A549 (cell line): ENCODE measurements around the gene ZNF750. TPM values are rescaled to one million over a fixed set of nuclear protein-coding genes. Genes with fewer than 3 reads are reported as not detected.

Experiments
- ATAC-seq, 2 experiments: fragments of 200-7000 bp in 1 of 2; fragments of >200 bp in 1 of 2; cut with Nextera tagmentation in 1 of 2; cut with Tn5 transposase in 1 of 2; 3 replicates each; pipeline versions ENCODE4 v1.8.0 to v1.9.1; 2018 to 2020; ENCODE audit warnings: mild to moderate bottlenecking in 1 of 2, moderate library complexity in 1 of 2
- CTCF ChIA-PET: fragments of 300-600 bp; sonication (Branson Sonifier 250); formaldehyde crosslinking; extraction: SDS; loops from one replicate; lab custom pipeline; 2021; ENCODE audit warnings: antibody characterized with exemption, inconsistent platforms; lab: Yijun Ruan, JAX
- POLR2A ChIA-PET: fragments of 350-600 bp; formaldehyde crosslinking; extraction: SDS; loops from one replicate; lab custom pipeline; 2021; ENCODE audit warnings: antibody characterized with exemption, inconsistent platforms; lab: Yijun Ruan, JAX
- DNase-seq, 2 experiments: peaks; one replicate each; pipeline versions ENCODE4 v3.0.0 to v3.0.0-alpha.2; 2011 to 2016; ENCODE audit warnings: low read depth in 1 of 2, low spot score in 1 of 2
- FAIRE-seq: peaks from 2 replicates; lab custom pipeline; 2011; peaks lifted over from hg19 to GRCh38; lab: Jason Lieb, UNC
- H3K27ac ChIP-seq, 2 experiments: fragments of >200 bp; sonication (Bioruptor Twin); formaldehyde crosslinking; 3 replicates each; pipeline ENCODE4 v1.5.1; 2016 to 2017
- H3K4me1 ChIP-seq: fragments of >200 bp; sonication (Bioruptor Twin); formaldehyde crosslinking; 3 replicates; pipeline ENCODE4 v1.6.1; 2016
- H3K4me2 ChIP-seq: fragments of >200 bp; sonication (Bioruptor Twin); formaldehyde crosslinking; 3 replicates; pipeline ENCODE4 v1.6.1; 2016
- H3K4me3 ChIP-seq: fragments of >200 bp; sonication (Bioruptor Twin); formaldehyde crosslinking; 3 replicates; pipeline ENCODE4 v1.5.1; 2016
- H3K9me3 ChIP-seq: fragments of >200 bp; sonication (Bioruptor Twin); formaldehyde crosslinking; 3 replicates; pipeline ENCODE4 v1.6.1; 2016
- CHD4 ChIP-seq: fragments of 200-600 bp; sonication (generic); IDR thresholded peaks from 2 replicates; pipeline ENCODE4 v1.6.1; 2016; ENCODE audit warnings: antibody characterized with exemption, mild to moderate bottlenecking, borderline replicate concordance
- EHMT2 ChIP-seq: fragments of 200-600 bp; sonication (generic); IDR thresholded peaks from 2 replicates; pipeline ENCODE4 v1.6.1; 2016; ENCODE audit warnings: antibody characterized with exemption, low read depth, mild to moderate bottlenecking, moderate library complexity
- ESRRA ChIP-seq: fragments of 150-350 bp; IDR thresholded peaks from 2 replicates; pipeline ENCODE4 v1.6.1; 2014; ENCODE audit warnings: mild to moderate bottlenecking, low read length, borderline replicate concordance
- FOSL2 ChIP-seq, 2 experiments: fragments of 450-650 bp in 1 of 2; fragments of >200 bp in 1 of 2; sonication (Bioruptor Twin) in 1 of 2; formaldehyde crosslinking; IDR thresholded peaks; 2 replicates each; pipeline versions ENCODE4 v1.5.0 to v1.6.1; 2016 to 2020; ENCODE audit warnings: mild to moderate bottlenecking in 1 of 2, moderate library complexity in 1 of 2
- FOXS1 ChIP-seq: fragments of 250-450 bp; sonication (Bioruptor Pico); IDR thresholded peaks from 2 replicates; pipeline ENCODE4 v1.5.0; 2020; ENCODE audit warnings: mild to moderate bottlenecking, moderate library complexity
- HDAC2 ChIP-seq: fragments of 200-600 bp; sonication (generic); IDR thresholded peaks from 2 replicates; pipeline ENCODE4 v1.6.1; 2016
- JUNB ChIP-seq: fragments of >200 bp; sonication (Bioruptor Twin); formaldehyde crosslinking; IDR thresholded peaks from 2 replicates; pipeline ENCODE4 v1.6.1; 2016
- MAX ChIP-seq: IDR thresholded peaks from 2 replicates; pipeline ENCODE4 v1.6.1; 2012
- NR3C1 ChIP-seq: fragments of >200 bp; sonication (Bioruptor Twin); formaldehyde crosslinking; IDR thresholded peaks from 3 replicates; pipeline ENCODE4 v1.6.1; 2017
- POLR2A ChIP-seq: IDR thresholded peaks from 2 replicates; pipeline ENCODE4 v1.6.1; 2012; ENCODE audit warnings: mild to moderate bottlenecking, low read length
- POLR2AphosphoS2 ChIP-seq: conservative IDR thresholded peaks from 2 replicates; pipeline ENCODE4 v1.6.1; 2012; ENCODE audit warnings: low read length, improper control_type of control experiment, inconsistent platforms
- RAD21 ChIP-seq, 2 experiments: fragments of >200 bp in 1 of 2; sonication (Bioruptor Twin) in 1 of 2; formaldehyde crosslinking in 1 of 2; IDR thresholded peaks in 1 of 2; conservative IDR thresholded peaks in 1 of 2; 2 replicates in 1 of 2; 3 replicates in 1 of 2; pipeline ENCODE4 v1.6.1; 2012 to 2018; ENCODE audit warnings: inconsistent platforms in 1 of 2
- RARB ChIP-seq: fragments of 250-450 bp; sonication (Bioruptor Pico); IDR thresholded peaks from 2 replicates; pipeline ENCODE4 v1.8.0; 2021; ENCODE audit warnings: mild to moderate bottlenecking, moderate library complexity
- RNF2 ChIP-seq: fragments of 200-600 bp; sonication (generic); IDR thresholded peaks from 2 replicates; pipeline ENCODE4 v1.6.1; 2016; ENCODE audit warnings: low read depth, mild to moderate bottlenecking, antibody characterized with exemption, moderate library complexity, borderline replicate concordance
- SMC3 ChIP-seq: fragments of >200 bp; sonication (Bioruptor Twin); formaldehyde crosslinking; IDR thresholded peaks from 3 replicates; pipeline ENCODE4 v1.6.1; 2018; ENCODE audit warnings: inconsistent platforms
- USF2 ChIP-seq: fragments of 450-650 bp; IDR thresholded peaks from 2 replicates; pipeline ENCODE4 v1.6.1; 2014; ENCODE audit warnings: antibody characterized with exemption
- ZC3H11A ChIP-seq: fragments of 450-650 bp; IDR thresholded peaks from 2 replicates; pipeline ENCODE4 v1.6.1; 2014; ENCODE audit warnings: antibody characterized with exemption, mild to moderate bottlenecking
- ZNF302 ChIP-seq: fragments of 250-450 bp; sonication (Bioruptor Pico); IDR thresholded peaks from 2 replicates; pipeline ENCODE4 v1.9.0; 2021; ENCODE audit warnings: inconsistent platforms, mild to moderate bottlenecking, moderate library complexity
- WGBS: methylation state at CpG from one replicate; pipeline ENCODE4 v1.1.6; 2017; ENCODE audit errors: missing lambda C conversion rate; 5-methylcytosine and 5-hydroxymethylcytosine counted together
- polyA plus RNA-seq, 4 experiments: library from polyadenylated mRNA; depleted of rRNA in 3 of 4; stranded (reverse); fragments of >200 nt; fragmentation: RNase III in 1 of 4; extraction: RNeasy Plus Mini Kit Qiagen cat#74134 plus additional on column Dnase treatment in 1 of 4; gene quantifications; 2 replicates in 3 of 4; 3 replicates in 1 of 4; pipeline ENCODE4 v1.2.3, GENCODE V29; 2011 to 2017
- TF ChIP-seq, protein P1 (sequence below): fragments of 250-450 bp; sonication (Bioruptor Pico); IDR thresholded peaks from 2 replicates; pipeline ENCODE4 v1.5.0; 2021; ENCODE audit warnings: mild to moderate bottlenecking, moderate library complexity, borderline replicate concordance
- TF ChIP-seq, protein P2 (sequence below): fragments of 200-600 bp; sonication (generic); IDR thresholded peaks from 2 replicates; pipeline ENCODE4 v1.6.1; 2016; ENCODE audit warnings: antibody characterized with exemption, mild to moderate bottlenecking, moderate library complexity

The ZNF750 gene
- polyA plus RNA-seq, 2 of the 4 experiments (the other 2 are of a cell fraction) = not detected

- no peak for FAIRE-seq
- ChIA-PET POLR2A (no interaction called here), CTCF (interaction anchor here (0.7 to 0.9 kb wide), 2 partner anchors 8 to 50 kb away, joined by 3 to 4 read pairs; no protein-coding TSS in a partner anchor)
- no peak overlapping the region for H3K4me2 ChIP-seq
- TF ChIP-seq RAD21 (conservative IDR thresholded peaks at IDR 0.05 in 1 of 2, IDR thresholded peaks at IDR 0.05 in 1 of 2) (no peak), MAX (no peak)
- no peak overlapping the region for H3K4me3 ChIP-seq
- H3K27ac ChIP-seq = no peak overlapping the region
- H3K9me3 ChIP-seq = no peaks in the 10 kb centered on the region
- no peak for DNase-seq
- no peaks in the 10 kb centered on the region for H3K4me1 ChIP-seq
- 92% methylated on average over 20 of the region's 20 CpGs for WGBS
- ATAC-seq = no peak
Observed at GRCh38 chr17:82832411-82832810, 7.4 kb downstream of the ZNF750 start.

- ATAC-seq = 0 out of 6 replicates have a peak, but pooled peaks of 1 of the 2 experiments have one; percentile 23
- 89% methylated on average over 18 of the region's 18 CpGs for WGBS
- Histone ChIP-seq H3K4me2 (no peak overlapping the region), H3K4me1 (no peaks in the 10 kb centered on the region), H3K27ac (no peak overlapping the region), H3K4me3 (no peak overlapping the region), H3K9me3 (no peaks in the 10 kb centered on the region)
- no peak for FAIRE-seq
- TF ChIP-seq, protein P1, sequence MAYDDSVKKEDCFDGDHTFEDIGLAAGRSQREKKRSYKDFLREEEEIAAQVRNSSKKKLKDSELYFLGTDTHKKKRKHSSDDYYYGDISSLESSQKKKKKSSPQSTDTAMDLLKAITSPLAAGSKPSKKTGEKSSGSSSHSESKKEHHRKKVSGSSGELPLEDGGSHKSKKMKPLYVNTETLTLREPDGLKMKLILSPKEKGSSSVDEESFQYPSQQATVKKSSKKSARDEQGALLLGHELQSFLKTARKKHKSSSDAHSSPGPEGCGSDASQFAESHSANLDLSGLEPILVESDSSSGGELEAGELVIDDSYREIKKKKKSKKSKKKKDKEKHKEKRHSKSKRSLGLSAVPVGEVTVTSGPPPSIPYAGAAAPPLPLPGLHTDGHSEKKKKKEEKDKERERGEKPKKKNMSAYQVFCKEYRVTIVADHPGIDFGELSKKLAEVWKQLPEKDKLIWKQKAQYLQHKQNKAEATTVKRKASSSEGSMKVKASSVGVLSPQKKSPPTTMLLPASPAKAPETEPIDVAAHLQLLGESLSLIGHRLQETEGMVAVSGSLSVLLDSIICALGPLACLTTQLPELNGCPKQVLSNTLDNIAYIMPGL = no peak
- TF ChIP-seq ESRRA (no peak), USF2 (no peak)
- no peak for DNase-seq
- CTCF ChIA-PET = interaction anchor here (0.7 to 0.9 kb wide), 2 partner anchors 9 to 50 kb away, joined by 3 to 4 read pairs; no protein-coding TSS in a partner anchor
- POLR2A ChIA-PET = no interaction called here
Observed at GRCh38 chr17:82831818-82832200, 8.0 kb downstream of the ZNF750 start.

DNA sequence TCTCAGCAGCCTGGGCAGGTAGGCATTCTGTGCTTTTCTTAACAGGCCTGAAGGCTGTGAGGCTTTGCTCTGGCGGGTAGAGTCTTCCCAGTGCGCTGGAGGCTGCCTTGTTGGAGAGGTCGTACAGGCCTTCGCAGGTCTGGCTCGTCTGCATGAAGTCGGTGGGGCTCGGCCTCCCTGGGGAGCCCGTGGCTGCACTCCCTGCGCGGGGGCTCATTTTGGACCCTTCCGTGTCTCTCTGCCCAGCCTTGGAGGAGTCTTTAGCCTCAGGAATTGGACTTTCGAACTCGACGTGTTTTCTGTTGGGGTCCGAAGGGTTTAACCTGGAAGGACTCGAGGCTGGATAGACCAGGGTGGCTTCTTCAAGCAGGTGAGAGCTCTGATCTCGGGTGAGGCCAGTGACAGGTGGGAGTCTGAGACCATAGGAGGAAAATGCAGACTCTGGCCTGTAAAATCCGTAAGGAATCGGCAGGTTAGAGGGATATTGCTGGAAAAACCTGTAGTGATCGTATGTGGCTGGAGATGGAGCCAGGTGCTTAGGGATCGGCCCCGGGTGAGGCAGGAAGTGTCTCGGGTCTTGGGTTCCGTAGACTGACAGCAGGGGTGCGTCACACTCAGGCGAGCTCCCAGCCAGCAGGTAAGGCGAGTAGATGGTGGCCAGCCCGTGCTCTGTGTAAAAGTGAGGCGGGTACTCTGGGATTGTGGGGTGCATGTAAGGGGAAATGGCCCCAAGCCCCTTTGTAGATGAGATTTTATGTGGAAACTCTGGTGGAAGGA, 8.6 kb downstream of the ZNF750 start:
- H3K4me2 ChIP-seq = no peak overlapping the region
- no peaks in the 10 kb centered on the region for H3K9me3 ChIP-seq
- no peak for ATAC-seq
- H3K4me3 ChIP-seq = no peak overlapping the region
- no peak for DNase-seq
- WGBS = 92% methylated on average over 29 of the region's 29 CpGs
- no peak for TF ChIP-seq RNF2
- FAIRE-seq = no peak
- H3K4me1 ChIP-seq = no peaks in the 10 kb centered on the region
- POLR2A ChIA-PET = no interaction called here
- H3K27ac ChIP-seq = no peak overlapping the region
- CTCF ChIA-PET = no interaction called here

- no peaks in the 10 kb centered on the region for H3K9me3 ChIP-seq
- 94% methylated on average over 22 of the region's 22 CpGs for WGBS
- H3K4me2 ChIP-seq = no peak overlapping the region
- POLR2A ChIA-PET = no interaction called here
- TF ChIP-seq JUNB (no peak), MAX (no peak), HDAC2 (no peak), FOSL2 (IDR thresholded peaks at IDR 0.05) (no peak), FOSL2 (CRISPR knock-in tag; IDR thresholded peaks at IDR 0.05) (no peak), POLR2AphosphoS2 (no peak), SMC3 (no peak), EHMT2 (no peak), CHD4 (no peak), FOXS1 (CRISPR knock-in tag) (no peak), RARB (CRISPR knock-in tag) (no peak), ZC3H11A (no peak), ZNF302 (CRISPR knock-in tag) (no peak), NR3C1 (no peak), POLR2A (no peak), RAD21 (conservative IDR thresholded peaks at IDR 0.05 in 1 of 2, IDR thresholded peaks at IDR 0.05 in 1 of 2) (no peak)
- TF ChIP-seq, protein P2, sequence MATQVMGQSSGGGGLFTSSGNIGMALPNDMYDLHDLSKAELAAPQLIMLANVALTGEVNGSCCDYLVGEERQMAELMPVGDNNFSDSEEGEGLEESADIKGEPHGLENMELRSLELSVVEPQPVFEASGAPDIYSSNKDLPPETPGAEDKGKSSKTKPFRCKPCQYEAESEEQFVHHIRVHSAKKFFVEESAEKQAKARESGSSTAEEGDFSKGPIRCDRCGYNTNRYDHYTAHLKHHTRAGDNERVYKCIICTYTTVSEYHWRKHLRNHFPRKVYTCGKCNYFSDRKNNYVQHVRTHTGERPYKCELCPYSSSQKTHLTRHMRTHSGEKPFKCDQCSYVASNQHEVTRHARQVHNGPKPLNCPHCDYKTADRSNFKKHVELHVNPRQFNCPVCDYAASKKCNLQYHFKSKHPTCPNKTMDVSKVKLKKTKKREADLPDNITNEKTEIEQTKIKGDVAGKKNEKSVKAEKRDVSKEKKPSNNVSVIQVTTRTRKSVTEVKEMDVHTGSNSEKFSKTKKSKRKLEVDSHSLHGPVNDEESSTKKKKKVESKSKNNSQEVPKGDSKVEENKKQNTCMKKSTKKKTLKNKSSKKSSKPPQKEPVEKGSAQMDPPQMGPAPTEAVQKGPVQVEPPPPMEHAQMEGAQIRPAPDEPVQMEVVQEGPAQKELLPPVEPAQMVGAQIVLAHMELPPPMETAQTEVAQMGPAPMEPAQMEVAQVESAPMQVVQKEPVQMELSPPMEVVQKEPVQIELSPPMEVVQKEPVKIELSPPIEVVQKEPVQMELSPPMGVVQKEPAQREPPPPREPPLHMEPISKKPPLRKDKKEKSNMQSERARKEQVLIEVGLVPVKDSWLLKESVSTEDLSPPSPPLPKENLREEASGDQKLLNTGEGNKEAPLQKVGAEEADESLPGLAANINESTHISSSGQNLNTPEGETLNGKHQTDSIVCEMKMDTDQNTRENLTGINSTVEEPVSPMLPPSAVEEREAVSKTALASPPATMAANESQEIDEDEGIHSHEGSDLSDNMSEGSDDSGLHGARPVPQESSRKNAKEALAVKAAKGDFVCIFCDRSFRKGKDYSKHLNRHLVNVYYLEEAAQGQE = no peak
- ATAC-seq (no peak), FAIRE-seq (no peak), DNase-seq (no peak)
- no peak overlapping the region for H3K27ac ChIP-seq
- H3K4me3 ChIP-seq = no peak overlapping the region
- H3K4me1 ChIP-seq = no peaks in the 10 kb centered on the region
- CTCF ChIA-PET = interaction anchor here (0.7 kb wide), 1 partner anchor 68 kb away, joined by 3 read pairs; no protein-coding TSS in a partner anchor
Observed at GRCh38 chr17:82830249-82830661, 9.6 kb downstream of the ZNF750 start.
